Astrocyte of the cerebellum (primary cell): ENCODE data around the gene GPD2.

Experiments
- DNase-seq: peaks from one replicate; pipeline ENCODE4 v3.0.0-alpha.2; 2011; ENCODE audit warnings: low read depth
- H3K4me3 ChIP-seq: 2 replicates; pipeline ENCODE4 v1.5.1; 2011; ENCODE audit warnings: mild to moderate bottlenecking, low read depth, low read length, moderate library complexity
- CTCF ChIP-seq: IDR thresholded peaks from 2 replicates; pipeline ENCODE4 v1.5.1; 2012; ENCODE audit warnings: low read length, low read depth, moderate library complexity, mild to moderate bottlenecking; ENCODE audit errors: missing control alignments
- in situ Hi-C: cut with HindIII; loops from 2 replicates; pipeline ENCODE4 v1.10.0; 2017; ENCODE audit warnings: low sequenced_read_pairs

GPD2 gene

DNA sequence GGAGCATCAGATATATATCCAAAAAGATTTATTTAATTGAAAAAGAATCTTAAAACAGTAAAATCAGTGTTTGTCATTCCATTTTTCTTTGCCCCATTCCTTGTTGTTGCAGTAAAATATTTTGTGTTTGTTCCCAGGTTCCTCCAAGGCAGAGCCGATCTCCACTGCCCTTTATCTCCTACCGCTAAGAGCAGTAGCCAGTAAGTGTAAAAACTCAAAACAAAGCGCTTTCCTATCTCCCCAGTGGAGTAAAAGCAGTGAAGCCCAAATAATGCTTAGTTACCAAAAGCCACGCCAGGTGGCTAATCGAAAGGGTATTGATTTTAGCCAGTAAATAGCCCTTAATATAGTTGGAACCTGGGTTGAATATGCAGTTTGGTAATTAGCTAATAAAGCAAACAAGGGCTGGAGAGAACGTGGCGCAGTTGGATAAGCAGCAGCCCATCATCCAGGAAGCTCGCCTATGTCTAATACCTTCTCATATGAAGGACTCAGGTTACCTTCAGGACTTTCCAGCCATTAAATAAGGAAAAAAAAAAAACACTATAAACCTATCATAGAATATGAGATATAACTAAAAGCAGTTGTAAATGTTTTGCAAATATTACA is 12.4 kb upstream of the GPD2 start:
- H3K4me3 ChIP-seq: no peak overlapping the region
- no peak for TF ChIP-seq CTCF
- no peak for DNase-seq
- in situ Hi-C loops: no loop called here

DNA sequence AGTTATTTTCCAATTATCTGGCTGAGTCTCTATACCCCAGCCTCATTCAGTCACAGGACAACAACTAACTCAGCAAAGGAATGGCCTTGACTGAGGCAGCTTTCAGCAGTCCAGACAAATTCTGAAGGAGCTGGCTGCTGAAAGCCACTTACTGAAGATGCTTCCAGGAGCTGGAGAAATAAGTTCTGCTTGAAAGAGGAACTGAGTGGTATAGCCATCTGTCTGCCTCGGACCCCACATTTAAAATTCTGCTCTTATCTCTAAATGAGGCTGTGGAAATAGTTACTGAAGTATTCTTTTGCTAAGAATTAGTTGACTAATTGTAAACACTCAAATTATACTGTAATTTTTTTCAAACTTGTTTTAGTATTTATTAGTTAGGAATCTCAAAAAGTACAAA is 9.1 kb upstream of the GPD2 start:
- in situ Hi-C loops: no loop called here
- no peak for DNase-seq
- no peak for TF ChIP-seq CTCF
- H3K4me3 ChIP-seq: no peak overlapping the region

DNA sequence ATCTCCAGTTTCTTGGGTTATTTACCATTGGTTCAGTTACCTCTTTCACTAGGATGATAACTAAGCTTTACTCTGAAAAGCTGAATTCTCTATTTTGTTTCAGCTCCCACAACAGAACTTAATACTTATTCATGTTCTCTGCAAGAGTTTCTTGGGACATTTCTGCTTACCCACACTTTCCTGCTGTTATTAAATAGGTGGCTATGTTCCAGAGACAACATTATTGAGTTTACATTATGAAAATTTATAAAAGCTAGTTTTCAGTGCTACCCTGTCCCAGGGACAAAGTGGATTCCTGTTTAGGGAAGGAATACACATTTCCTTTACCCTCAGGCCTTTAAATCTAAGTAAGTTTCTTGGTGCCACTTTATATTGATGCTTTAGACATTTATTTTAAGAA is 7.0 kb upstream of the GPD2 start:
- no peak for TF ChIP-seq CTCF
- no peak overlapping the region for H3K4me3 ChIP-seq
- DNase-seq: no peak
- in situ Hi-C loops: no loop called here

- no peak for DNase-seq
- in situ Hi-C loops: no loop called here
- no peak for TF ChIP-seq CTCF
- H3K4me3 ChIP-seq: no peak overlapping the region
Measured at GRCh38 chr2:156430236-156430979, 5.8 kb upstream of the GPD2 start.

DNA sequence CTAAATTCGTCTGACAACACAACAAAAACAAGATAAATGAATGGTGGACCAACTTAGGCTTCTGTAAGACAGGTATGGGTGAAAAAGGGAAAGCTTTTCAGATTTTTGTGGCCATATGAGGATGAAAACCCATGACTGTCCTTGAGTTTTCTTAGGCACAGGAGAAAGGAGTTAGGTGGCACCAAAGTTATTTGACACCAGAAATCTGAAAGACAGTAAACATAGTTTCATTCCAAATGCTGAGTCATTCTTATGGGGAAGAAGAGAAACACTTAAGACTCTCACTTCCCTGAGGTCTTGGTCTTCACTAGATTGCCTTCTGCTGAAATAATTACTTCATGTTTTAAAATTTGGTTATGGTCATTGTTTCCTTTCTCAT is 5.2 kb upstream of the GPD2 start:
- DNase-seq: peak; percentile 33
- in situ Hi-C loops: no loop called here
- H3K4me3 ChIP-seq: no peak overlapping the region
- no peak for TF ChIP-seq CTCF

- no peak for TF ChIP-seq CTCF
- H3K4me3 ChIP-seq: no peak overlapping the region
- in situ Hi-C loops: no loop called here
- no peak for DNase-seq
Measured at GRCh38 chr2:156434461-156435291, 1.5 kb upstream of the GPD2 start.
